HUDEP-2 (cell line): Measurements from ENCODE around the gene KCTD6.
A peak's percentile ranks its signal among the peaks of the same experiment; 100 is the strongest.

Experiments
- DNase-seq, 76 experiments: peaks; one replicate each; lab custom pipeline; 2025; ENCODE audit not compliant: unreplicated experiment in 76 of 76; lab: John Stamatoyannopoulos, UW

The KCTD6 gene

DNA sequence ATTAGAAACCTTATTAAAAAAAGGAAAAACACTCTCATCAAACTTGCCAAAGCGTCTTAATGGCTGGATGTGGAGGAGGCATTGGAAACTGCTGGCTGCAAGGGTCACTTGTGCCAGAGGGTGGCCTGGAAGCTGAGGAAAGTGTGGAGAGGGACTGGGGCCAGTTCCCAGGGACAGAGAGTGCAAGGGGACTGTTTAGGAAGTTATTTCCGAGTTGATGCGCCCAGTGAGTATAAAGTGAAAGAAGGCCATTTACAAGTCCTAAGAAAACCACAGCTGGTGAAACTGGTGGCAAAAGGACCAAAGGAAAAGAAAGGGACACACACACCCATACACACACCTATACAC is 7.2 kb upstream of the KCTD6 start:
- no peak for DNase-seq

DNA sequence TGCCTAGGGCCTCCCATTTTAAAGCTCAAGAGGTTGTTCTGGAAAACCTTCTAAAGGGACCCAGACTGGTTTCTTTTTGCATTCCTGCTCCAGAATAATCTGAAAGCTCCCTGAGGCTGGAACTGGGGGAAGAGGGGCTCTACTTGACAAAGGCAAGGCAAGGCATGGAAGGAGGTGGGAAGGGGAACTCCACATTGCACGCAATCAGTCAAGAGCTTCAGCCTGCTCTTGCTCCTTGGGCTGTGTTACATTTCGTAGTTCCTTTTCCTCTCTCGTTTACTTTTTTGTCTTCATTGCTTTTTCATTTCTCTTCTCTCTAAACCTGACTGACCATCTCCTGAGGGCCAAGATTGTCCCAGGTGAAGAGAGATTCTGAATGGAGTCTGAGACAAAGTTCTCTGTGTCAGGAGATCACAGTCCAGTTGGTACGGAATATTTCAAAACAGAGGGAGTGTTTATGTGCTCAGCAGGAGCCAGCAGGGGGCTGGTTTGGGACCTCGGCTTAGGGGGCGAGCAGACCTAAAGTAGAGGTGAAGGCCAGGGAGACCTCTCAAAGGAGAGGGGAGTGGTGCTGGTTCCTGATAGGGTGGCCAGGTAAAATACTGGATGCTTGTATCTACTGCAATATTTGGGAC is 6.0 kb upstream of the KCTD6 start:
- DNase-seq, result no peak

DNA sequence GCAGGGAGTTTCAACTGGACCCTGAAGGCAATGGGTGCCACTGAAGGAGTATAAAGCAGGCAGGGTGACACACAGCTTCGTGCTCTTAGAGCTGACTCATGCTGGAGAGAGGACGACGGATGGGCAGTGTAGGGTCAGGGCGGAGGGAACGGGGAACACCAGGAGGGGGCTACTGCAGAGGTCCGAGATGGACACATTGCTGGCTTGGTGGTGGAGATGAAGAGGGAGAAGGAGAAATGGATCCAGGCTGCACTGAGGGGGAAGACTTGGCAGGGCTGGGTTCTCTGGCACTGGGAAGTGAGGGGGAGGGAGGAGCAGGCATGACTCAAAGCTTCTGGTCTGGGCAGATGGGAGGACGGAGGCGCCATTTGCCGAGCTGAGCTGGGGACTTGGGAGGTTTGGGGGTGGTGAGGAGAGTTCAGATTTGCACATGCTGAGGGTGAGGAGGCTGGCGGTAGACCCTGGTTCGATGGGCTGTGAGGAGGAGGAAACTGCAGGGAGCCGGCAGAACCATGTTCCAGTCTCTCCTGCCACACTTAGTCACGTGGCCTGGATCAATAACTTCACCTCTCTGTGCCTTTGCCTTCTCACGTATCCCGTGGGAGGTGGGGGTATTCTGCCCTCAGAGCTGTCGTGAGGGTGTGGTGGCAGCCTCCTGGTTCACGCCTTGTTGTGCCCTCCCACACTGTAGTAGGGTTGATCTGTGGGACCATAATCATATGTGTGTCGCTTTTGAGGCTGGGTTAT is 4.6 kb upstream of the KCTD6 start:
- DNase-seq, result peak in 35 of 76 experiments; percentile 3 to 45 (median 16)

DNA sequence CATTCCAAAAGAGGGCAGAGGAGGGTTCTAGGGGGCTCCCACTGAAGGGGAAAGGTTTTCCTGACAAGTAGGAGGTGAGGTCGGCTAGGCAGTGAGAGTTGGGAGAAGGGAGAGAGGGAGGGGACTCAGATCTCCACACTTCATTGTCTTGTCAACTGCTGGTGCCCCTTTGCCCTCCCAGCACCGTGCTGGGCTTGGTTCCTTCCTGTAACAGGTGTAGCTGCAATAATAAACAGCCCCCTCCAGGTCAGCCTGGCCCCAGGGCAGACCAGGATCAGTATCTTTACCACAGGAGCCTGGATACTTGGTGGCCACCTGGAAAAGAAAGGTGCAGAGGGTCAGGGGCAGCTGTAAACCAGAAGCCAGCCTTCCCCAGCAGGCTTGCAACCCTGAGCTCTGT is 2.9 kb upstream of the KCTD6 start:
- DNase-seq, result no peak

DNA sequence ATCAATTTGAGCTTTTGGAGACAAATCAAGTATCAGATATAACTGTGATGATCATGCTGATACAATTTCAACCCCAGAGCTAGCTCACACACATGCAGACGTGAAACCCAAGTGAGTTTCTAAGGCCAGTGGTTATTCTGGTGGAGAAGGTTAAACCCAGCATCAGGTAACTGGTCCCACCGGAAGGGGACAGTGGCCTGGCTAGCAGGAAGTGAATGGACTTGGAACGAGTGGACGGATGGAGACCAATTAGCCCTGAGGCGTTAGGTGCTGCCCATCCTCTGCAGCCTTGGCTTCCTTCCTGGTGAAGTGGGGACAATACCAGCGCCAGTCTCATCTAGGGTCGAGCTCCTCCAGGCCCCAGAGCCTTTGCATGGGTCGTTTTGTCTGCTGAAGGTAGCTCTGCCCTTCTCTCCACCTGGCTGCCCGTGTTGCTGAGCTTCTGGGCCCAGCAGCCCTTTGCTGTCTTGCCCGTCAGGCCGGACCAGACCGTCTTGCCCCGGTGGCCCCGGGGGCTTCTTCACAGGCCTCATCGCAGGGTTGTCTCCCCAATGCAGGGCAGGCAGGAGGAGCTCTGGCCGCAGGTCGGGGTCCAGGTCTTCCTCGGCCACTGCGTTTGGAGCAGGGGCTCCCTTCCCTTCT is 915 bp upstream of the KCTD6 start:
- no peak for DNase-seq

DNA sequence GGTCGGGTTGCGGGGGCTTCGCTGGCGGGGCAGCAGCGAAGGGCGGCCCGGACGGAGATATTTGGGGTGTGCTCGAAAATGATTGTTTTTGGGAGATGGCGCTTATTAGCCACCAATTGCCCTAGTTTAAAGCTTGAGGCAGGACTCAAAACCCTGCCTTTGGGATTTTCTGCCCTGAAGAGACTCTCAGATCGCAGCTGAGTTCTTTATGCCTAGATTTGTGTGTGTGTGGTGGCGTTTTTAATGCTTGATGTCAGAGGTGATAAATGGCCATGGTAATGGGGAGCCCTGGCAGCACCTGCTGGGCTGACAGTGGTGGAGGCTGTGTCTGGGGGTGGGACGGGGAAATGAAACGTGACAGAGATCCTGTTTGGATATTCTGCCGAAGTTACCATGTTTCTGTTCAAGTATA is 604 bp downstream of the KCTD6 start:
- peak in 7 of 76 experiments; percentile 1 to 10 (median 5) for DNase-seq

DNA sequence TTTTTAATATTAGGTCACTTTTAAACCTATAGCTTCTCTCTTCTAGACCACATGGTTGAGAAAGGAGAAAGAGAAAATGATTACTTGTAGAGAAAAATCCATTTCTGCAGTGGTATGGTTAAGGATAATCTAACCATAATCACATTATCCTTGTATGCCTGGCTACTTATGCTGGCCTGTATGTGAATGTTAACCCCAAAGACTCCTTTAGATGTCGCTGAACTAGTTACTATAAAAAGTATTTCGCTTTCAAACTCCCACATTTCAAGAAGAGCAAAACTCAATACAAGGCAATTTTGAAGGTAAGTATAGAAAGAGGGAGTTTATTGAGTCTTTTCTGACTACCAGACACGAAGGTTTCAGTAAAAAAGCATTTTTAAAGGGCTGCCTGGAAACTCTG is 2.2 kb downstream of the KCTD6 start:
- DNase-seq, result no peak

DNA sequence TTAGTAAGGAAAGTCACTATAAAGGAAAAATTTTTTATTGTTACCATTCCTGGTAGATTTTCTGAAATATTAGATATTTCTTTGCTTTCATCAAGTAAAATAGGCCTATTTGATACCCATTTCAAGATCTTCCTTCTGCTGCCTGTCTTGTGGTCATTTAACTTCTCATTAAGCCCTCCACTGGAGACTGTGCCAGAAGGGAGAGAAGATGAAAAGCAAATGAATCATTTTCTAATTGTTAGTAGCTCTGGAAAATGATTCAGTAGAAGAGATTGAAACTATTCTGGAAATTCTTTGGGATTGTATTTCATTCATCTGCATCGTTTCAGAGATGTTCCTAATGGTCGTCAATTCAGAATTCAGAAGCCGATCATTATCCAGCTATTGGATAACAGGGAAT is 3.2 kb downstream of the KCTD6 start:
- no peak for DNase-seq

DNA sequence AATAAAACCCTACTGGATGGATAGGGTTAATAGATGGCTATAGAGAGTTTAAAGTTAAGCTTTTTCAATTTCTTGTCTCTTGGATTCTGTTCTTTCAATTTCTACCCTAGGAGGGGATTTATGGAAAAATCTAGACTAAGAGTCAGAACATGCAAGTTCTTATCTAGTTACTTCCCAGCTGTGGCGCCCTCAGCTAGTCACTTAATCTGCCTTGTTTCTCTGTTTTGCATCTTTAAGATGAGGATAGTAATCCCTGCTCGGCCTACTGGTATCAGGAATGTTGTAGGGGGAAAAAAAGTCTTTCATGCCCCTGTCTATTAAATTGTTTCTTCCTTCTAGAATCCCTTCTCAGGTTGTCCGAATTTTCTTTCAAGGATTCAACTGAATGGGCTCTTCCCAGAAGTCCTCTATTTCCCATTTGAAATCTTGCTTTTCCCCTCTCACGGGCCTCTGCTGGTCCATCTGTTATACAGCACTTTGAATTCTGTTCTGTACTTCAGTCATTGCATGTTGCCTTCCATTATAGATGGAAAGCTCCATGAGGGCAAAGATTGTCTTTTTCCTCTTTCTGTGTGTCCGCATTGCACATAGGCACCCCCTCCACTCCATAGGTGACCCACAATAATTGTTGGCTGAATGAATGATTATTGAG is 4.4 kb downstream of the KCTD6 start:
- no peak for DNase-seq

DNA sequence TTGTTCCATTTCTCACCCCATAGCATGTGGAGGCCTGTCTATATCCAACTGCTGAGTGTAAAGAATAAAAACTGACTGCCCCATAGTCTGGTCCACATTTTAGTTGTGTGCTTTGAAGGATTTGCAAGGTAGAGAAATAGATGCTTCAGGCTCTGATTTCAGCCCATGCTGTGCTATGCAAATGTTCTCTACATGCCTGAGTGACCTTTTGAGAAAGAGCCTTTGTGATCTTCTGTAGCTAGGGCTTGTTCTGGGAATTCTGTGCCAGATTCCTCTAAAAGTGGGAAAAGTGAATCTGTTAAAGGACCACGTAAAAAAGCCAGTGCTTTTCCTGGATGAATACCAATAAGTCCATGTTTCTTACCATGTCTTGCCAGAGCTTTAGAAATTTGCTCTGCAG is 5.2 kb downstream of the KCTD6 start:
- no peak for DNase-seq

DNA sequence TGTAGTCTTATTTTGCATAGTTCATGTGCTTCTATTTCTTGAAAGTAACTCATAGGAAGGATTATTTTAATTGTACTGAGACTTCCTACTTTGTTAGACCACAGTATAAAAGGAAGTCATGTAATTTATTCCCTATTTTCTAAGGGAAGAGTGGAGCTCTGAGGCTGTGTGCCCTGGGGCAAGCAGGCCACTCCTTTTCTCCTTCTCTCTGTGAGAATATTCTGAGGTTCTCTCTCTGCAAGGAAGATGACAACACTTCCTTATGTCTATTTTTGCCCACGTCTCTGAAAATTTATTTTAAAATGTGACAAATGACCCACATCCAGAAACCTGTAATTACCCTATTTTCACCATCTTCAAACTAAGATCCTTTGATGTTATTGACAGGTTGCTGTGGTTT is 11.0 kb downstream of the KCTD6 start:
- DNase-seq, result no peak

DNA sequence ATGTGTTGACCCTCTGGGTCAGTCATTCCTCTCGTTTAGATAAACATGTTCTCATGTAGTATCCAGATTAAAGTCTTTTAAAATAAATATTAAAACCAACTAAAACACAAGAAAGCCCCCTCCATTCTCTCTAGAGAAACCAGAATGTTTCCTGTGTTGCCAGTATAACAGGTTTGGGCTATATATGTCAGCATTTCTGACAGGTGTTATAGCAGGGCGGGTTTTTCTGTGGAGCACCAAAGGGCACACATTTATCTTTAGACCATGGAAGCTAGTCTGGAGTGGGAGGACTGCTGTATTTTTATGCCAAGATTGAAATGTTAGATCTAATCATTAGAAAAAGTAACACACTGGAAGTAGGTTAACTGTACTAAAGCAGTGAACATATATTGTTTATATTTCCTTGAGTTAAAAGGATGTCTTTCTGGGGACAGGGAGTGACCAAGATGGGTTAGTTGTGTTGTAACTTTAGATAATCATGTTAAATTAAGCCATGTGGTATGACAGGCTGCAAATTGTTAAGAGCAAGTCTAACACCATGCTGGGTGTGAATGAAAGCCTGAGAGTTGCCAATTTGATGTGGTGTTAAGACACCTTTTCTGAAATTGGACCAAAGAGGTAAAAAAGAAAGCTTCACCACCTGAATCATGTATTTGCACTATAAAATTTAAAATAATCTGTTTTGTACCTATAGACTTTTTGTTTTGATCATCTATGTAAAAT is 15.6 kb downstream of the KCTD6 start:
- DNase-seq, result no peak

DNA sequence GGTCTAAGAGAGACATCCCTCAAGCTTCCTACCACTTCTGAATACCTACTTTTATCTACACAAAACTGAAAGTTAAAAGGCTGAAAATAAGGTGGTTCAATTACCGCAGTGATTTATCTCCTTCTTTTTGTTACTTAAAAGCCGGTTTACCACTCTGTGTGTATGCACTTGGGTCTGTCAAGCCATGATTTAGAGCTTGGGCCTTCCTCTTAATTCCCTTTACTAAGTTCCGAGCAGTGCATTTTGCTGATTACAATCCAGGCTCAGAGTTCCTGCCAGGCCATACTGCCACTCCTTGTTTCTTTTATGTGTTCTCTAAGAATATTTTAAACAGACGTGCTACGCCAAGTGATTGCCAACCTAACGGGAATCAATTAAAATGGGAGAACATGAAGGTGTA is 16.5 kb downstream of the KCTD6 start:
- DNase-seq, result no peak

DNA sequence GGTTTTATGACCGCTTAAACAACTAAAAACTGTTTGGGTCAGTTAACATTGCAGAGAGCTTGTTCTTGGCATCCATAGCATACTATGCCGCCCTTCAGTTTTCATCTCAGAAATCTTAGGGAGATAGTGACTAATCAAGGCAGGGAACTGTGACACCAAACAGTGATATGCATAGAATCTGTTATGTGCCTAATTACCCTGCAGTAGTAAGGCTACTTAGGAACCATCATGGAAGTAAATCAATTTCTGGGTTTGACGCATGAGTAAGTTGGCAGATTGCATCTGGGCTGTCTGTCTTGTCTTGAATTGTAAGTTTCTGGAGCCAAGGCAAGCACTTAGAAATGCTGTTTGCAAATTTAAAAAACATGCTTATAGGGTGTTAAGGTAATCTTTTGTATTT is 22.5 kb downstream of the KCTD6 start:
- DNase-seq, result no peak

DNA sequence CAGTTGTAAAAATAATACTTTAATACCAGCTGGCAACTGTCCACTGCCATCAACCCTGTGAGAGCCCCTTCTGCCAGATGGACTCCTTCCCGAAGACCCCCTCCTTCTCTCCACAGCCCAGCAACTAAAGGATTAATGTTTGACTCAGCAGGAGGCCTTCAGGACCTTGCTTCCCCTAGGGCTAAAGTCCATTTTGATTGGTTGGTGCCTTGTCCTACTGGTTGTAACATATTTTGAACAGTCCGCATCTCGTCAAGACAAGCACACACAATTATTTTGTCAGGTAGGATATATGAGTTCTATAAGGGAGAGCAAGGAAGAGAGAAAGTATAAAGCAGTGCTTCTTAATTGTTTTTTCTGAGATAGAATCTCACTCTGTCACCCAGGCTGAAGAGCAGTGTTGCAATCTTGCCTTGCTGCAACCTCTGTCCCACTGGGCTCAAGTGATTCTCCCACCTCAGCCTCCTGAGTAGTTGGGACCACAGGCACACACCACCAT is 26.4 kb downstream of the KCTD6 start:
- no peak for DNase-seq

DNA sequence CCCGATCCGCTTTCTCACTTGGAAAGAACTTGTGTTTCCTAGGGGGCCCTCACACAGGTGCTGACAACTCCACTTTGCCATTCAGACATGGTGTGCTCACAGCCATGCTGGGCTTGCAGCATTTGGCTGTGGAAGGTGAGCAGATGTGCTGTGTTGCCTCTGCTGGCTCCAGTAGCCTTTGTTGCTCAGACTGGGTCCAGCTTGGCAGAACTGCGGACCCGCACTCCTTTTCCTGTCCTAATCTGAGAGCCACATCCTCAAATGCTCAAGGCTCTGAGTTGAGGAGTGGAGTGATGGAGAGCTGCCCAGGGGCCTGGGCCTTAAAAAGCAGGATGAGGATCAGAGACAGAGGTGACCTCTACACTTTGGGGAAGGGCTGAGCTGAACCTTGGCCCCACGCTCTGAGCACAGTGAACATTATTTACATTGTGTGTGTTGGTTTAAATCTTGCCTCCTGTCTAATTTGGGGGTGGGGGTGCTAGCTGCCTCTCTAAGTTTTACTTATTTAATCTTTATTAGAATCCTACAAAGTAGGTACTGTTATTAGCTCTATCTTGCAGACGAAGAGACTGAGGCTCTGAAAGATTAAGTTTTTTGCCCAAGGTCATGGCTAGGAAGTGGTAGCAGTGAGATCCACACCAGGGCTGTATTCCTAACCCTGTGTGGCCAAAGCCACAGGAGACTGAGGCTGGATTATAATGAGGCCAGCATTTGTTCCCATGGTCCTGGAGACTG is 27.9 kb downstream of the KCTD6 start:
- DNase-seq, result no peak

DNA sequence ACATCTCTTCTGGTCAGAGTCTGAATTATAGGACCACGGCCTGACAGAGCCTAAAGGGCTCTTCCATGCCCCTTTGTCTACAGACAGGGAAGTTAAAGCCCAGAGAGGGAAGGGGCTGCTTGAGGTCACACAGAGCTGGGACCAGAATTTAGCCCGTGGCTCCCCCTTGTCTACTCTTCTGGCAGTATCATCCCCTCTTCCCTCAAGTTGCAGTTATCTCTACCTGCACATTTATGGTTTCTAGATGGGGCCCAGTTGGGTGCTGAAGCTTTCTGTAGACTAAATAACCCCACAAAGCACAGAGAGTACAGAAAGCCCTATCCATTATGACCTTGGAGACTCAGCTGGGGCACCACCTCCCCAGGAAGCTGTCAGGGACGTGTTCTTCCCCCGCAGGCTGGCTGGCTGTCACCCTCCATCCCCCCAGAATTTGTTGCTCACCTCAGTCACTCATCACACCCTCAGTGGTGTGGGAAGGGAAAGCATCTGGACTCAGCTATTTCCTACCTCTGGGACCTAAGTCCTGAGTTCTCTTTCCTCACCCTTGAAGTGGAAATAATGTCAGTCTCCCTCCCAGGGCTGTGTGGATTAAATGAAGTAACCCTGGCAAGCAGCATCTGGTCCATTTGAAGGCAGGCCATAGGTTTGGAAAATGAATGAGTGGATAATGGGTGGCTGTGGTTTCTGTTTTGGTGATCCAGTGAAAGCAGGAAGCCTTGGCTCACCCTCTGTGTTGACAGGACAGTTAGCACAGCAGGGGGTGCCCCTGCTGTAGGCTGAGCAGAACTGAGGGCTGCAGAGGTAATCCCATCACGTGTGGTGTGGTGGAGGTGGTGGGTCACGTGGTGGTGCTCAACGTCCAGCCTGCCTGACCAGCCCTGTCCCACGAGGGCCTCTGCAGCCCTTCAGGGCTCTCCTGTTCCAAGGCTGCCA is 28.8 kb downstream of the KCTD6 start:
- DNase-seq, result peak in 4 of 76 experiments; percentile 10 to 23 (median 13)

DNA sequence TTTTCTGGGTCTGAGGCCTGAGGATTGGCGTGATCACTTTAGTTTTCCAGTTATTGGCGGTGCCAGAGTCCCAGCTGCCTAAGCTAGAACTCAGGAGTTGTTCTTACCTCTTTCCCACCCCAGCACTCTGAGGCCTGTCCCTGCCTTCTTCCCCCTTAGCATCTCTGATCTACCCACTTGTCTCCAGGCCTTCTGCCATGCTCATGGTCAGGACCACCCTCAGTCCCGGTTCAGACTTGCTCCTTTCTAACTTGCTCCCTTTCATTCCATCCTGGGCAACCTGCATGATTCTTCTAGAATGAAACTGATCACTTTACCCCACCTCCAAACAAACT is 29.4 kb downstream of the KCTD6 start:
- no peak for DNase-seq

DNA sequence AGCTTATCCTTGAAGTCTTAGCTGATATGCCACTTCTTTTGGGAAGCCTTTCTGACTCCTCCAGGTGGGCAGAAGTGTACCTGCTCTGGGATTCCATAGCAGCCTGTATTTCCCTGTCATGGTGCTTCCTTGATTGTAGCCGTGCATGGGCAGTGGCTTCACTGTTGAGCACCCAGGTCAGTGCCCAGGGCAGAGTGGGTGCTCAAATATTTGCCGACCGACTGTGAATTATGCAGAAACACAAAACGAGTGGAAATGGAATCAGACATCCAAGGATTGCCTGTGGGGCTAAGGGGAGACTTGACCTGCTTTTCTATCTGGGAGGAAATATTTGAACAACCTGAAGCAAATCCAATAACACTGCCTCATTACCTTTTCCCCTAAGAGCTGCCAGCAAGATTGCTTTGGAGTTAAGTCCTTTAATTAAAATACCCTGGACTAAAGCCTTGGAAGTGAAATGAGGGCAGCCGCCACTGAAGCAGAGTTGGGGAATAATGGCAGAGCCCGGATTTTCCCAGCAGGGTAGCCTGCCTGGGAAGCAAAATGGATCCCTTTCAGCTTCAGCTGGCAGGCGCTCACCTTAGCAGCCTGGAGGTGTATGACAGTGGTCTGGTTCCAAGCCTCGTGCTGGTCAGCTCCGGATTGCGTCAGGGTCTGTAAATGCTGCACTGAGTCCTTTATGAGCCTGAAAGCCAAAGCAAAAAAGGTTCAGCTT is 30.2 kb downstream of the KCTD6 start:
- no peak for DNase-seq
